D721Med (cell line): ENCODE data around the gene TC2N.

Experiments
- DNase-seq: peaks from one replicate; pipeline ENCODE4 v3.0.0; 2011; ENCODE audit warnings: low spot score; ENCODE audit not compliant: insufficient read length
- FAIRE-seq: peaks from 2 replicates; lab custom pipeline; 2011; peaks lifted over from hg19 to GRCh38; lab: Jason Lieb, UNC
- TF ChIP-seq, protein P1 (sequence below): IDR thresholded peaks from 2 replicates; pipeline ENCODE4 v1.5.1; 2012; ENCODE audit warnings: mild to moderate bottlenecking, control low read depth; ENCODE audit not compliant: insufficient read depth; ENCODE audit errors: missing control alignments

The TC2N gene

DNA sequence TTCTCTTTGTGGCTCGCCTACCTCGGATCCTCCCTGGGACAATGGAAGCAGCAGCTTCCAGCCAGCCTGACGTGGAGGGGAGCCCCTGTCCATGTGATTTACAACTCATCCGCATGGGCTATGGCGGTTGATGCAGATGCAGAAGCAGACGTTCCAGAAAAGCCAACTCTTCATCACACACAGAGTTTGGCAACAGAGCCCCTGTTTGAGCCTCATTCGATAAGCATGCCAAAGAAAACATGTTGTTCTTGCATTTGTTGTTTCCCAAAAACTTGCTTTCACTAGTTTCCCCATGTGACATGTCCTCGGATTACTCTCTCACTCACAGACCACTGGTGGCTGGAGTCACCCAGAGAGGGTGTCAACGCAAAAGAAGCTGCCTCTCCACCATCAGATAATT is 16.4 kb upstream of the TC2N start:
- TF ChIP-seq, protein P1, sequence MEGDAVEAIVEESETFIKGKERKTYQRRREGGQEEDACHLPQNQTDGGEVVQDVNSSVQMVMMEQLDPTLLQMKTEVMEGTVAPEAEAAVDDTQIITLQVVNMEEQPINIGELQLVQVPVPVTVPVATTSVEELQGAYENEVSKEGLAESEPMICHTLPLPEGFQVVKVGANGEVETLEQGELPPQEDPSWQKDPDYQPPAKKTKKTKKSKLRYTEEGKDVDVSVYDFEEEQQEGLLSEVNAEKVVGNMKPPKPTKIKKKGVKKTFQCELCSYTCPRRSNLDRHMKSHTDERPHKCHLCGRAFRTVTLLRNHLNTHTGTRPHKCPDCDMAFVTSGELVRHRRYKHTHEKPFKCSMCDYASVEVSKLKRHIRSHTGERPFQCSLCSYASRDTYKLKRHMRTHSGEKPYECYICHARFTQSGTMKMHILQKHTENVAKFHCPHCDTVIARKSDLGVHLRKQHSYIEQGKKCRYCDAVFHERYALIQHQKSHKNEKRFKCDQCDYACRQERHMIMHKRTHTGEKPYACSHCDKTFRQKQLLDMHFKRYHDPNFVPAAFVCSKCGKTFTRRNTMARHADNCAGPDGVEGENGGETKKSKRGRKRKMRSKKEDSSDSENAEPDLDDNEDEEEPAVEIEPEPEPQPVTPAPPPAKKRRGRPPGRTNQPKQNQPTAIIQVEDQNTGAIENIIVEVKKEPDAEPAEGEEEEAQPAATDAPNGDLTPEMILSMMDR: no peak
- FAIRE-seq (no peak), DNase-seq (no peak)

DNA sequence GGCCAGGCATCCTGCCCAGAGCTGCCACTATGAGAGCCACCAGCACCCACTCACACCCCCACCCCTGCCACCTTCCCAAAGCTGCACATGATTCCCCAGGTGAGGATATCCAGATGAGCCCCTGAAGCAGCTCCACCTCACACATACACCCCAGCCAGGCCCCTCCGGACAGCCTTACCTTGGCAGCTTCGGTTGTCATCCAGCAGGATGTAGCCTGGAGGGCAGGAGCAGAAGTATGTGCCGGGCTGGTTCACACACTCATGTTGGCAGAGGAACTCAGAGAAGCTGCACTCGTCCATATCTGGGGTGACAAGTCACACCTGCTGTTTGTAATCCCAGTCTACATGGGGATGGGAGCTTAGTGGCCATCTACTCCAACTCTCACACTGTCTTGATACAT is 15.4 kb upstream of the TC2N start:
- no peak for DNase-seq
- TF ChIP-seq, protein P1: no peak
- FAIRE-seq: no peak

DNA sequence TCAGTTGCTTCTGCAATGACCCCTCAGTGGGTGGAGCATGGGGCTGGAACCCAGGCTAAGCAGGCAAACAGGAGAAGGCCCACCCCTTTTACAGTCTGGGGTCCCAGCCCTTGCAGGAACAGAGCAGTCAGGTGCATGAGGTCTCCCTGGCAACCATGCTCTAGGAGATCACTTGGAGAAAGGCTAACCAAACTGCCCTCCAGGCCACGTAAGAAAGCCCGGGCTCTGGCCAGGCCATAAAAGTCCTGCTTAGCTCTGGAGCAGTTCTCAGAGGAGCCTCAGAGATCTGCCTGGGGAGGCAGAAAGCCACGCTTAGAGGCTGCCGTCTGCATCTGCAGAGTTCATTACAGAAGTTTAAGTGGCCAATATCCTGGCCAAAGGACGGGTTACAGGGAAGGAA is 15.0 kb upstream of the TC2N start:
- FAIRE-seq (no peak), DNase-seq (no peak)
- TF ChIP-seq, protein P1: no peak

DNA sequence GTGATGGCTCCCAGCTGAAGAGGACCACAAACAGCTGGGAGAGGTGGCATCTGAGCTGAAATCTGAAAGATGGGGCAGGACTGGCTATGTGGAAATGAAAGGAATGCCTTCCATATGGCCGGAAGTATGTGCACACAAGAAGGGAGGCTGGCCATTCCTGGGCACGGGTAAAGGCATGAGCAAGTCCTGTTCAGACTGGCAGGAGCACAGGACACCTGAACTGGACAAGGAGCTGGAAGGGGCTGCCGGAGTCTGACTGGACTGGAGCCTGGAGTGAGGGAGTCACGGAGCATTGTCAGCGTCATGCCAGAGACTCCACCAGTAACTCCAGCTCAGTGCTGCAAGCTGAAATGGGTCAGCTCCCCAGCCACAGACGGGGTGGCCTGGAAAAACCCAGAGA is 11.9 kb upstream of the TC2N start:
- DNase-seq: no peak
- FAIRE-seq: no peak
- TF ChIP-seq, protein P1: no peak

DNA sequence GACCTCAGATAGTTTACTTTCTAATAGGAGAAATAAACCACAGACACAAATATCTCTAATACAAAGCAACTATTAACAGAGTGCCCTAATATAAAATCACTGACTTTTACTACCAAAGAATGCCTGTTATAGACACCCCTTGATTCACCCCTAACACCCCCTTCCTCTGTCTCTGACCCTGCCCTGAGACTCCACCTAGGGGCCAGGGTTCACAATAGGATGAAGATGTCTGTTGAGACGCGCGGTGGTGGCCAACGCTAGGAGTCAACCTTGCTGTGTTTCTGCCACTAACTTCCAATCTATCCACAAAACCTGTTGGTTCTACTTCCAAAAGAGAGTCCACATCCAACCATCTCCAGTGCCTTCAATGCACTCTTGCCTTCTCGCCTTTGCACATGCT is 10.9 kb upstream of the TC2N start:
- no peak for DNase-seq
- TF ChIP-seq, protein P1: no peak
- no peak for FAIRE-seq

DNA sequence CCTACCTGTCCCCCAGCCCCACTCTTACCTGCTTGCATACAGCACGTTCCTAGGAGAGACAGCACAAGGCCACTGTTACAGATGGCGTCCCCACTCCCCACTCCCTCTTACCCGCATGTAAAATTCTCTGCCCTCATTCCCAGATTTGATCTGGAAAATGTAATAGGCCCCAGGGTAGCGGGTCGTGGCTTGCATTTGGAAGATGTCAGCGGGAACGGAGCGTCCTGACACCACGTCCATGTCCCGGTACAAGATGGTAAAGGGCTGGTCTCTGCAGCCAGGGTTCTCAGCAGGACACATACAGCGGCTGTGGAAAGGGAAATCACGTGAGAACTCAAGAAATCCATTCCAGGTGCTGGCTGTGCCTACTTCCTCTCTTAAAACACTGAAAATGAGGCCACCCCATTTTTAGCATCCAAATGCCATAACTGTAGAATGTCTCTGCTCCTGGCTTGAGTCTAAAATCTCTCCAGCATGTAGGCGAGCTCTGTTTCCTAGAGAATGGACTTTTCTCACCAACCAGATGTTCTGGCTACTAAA is 10.1 kb upstream of the TC2N start:
- DNase-seq (no peak), FAIRE-seq (no peak)
- TF ChIP-seq, protein P1: no peak

DNA sequence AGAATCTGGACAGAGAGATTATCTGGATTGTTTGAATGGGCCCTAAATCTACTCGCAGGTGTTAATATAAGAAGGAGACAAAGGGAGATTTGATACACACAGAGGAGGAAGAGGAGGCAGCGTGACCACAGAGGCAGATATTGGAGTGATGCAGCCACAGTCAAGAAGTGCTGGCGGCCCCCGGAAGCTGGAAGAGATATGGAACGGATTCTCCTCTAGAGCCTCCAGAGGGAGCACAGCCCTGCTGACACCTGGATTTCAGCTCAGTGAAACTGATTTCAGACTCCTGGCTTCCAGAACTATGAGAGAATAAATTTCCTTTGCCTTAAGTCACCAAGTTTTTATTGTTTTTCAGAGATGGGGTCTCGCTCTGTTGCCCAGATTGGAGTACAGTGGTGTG is 9.2 kb upstream of the TC2N start:
- DNase-seq (no peak), FAIRE-seq (no peak)
- TF ChIP-seq, protein P1: no peak
